Muscle of arm (tissue), 12 donors: ENCODE data around the gene TNS3. TPM values are rescaled to one million over a fixed set of nuclear protein-coding genes. Genes with fewer than 3 reads are reported as not detected.
"Not testable (repeated sequence)": the region's sequence is repeated elsewhere in the genome, so short reads cannot be mapped to it uniquely, and the experiment has no call there.

Experiments
- DNase-seq: peaks from one replicate; pipeline ENCODE4 v3.0.0-alpha.2; 2013
- polyA plus RNA-seq, 12 donors: library from polyadenylated mRNA; unstranded; fragments of 120-200 nt; gene quantifications; one replicate each; pipeline ENCODE4 v1.2.1, GENCODE V29; 2013; ENCODE audit not compliant: insufficient read length in 12 of 12

The TNS3 gene
- polyA plus RNA-seq, 12 donors = 20.0 to 58.4 (median 27.5) TPM; not detected in 1

- DNase-seq = no peak
Measured at GRCh38 chr7:47542051-47542450, 39.9 kb downstream of the TNS3 start.

GRCh38 chr7:47541485-47541884 lies 40.4 kb downstream of the TNS3 start:
- DNase-seq = not testable (repeated sequence)

GRCh38 chr7:47540387-47541350 lies 41.2 kb downstream of the TNS3 start:
- DNase-seq = no peak

- no peak for DNase-seq
Measured at GRCh38 chr7:47540053-47540386, 41.9 kb downstream of the TNS3 start.

GRCh38 chr7:47539398-47540052 lies 42.4 kb downstream of the TNS3 start:
- DNase-seq = no peak

GRCh38 chr7:47538846-47539311 lies 43.0 kb downstream of the TNS3 start:
- no peak for DNase-seq

GRCh38 chr7:47537716-47538675 lies 43.9 kb downstream of the TNS3 start:
- DNase-seq = peak; percentile 82

GRCh38 chr7:47536661-47537611 lies 45.0 kb downstream of the TNS3 start:
- peak; percentile 84 for DNase-seq

GRCh38 chr7:47535704-47536628 lies 45.9 kb downstream of the TNS3 start:
- no peak for DNase-seq

GRCh38 chr7:47535035-47535703 lies 46.7 kb downstream of the TNS3 start:
- no peak for DNase-seq

- DNase-seq = no peak
Measured at GRCh38 chr7:47534322-47535034, 47.4 kb downstream of the TNS3 start.

- DNase-seq = no peak
Measured at GRCh38 chr7:47531584-47532492, 50.1 kb downstream of the TNS3 start.

- no peak for DNase-seq
Measured at GRCh38 chr7:47529826-47530555, 51.9 kb downstream of the TNS3 start.

GRCh38 chr7:47529405-47529804 lies 52.5 kb downstream of the TNS3 start:
- DNase-seq = no peak

- no peak for DNase-seq
Measured at GRCh38 chr7:47528471-47528870, 53.4 kb downstream of the TNS3 start.

- no peak for DNase-seq
Measured at GRCh38 chr7:47526466-47526865, 55.4 kb downstream of the TNS3 start.
